Mesenchymal stem cell (in vitro differentiated cells and primary cell): ENCODE data around the gene INS.

Experiments used
- DNase-seq: peaks from one replicate; pipeline ENCODE4 v3.0.0-alpha.2; 2013
- H2AFZ ChIP-seq: one replicate; pipeline ENCODE4 v1.6.1; 2013; ENCODE audit warnings: low read depth, mild to moderate bottlenecking, control low read depth, inconsistent platforms, low read length, moderate library complexity
- H2AK5ac ChIP-seq: 2 replicates; pipeline ENCODE4 v1.6.1; 2013; ENCODE audit warnings: low read length, moderate library complexity, mild to moderate bottlenecking, inconsistent platforms; ENCODE audit not compliant: severe bottlenecking
- H2BK120ac ChIP-seq: one replicate; pipeline ENCODE4 v1.6.1; 2013; ENCODE audit warnings: low read depth, mild to moderate bottlenecking, inconsistent platforms, low read length, moderate library complexity
- H2BK12ac ChIP-seq, 2 experiments: one replicate each; pipeline ENCODE4 v1.6.1; 2013; ENCODE audit warnings: inconsistent platforms in 2 of 2, low read length in 2 of 2, mild to moderate bottlenecking in 2 of 2, moderate library complexity in 2 of 2, control low read depth in 1 of 2
- H2BK15ac ChIP-seq: one replicate; pipeline ENCODE4 v1.6.1; 2013; ENCODE audit warnings: mild to moderate bottlenecking, low read depth, inconsistent platforms; ENCODE audit not compliant: poor library complexity, severe bottlenecking
- H2BK5ac ChIP-seq: 2 replicates; pipeline ENCODE4 v1.6.1; 2013; ENCODE audit warnings: low read depth, mild to moderate bottlenecking, low read length, control low read depth, inconsistent platforms; ENCODE audit not compliant: poor library complexity, severe bottlenecking
- H3K14ac ChIP-seq, 2 experiments: one replicate each; pipeline ENCODE4 v1.6.1; 2013; ENCODE audit warnings: inconsistent platforms in 2 of 2, low read length in 2 of 2, control low read depth in 1 of 2, mild to moderate bottlenecking in 1 of 2, moderate library complexity in 1 of 2
- H3K18ac ChIP-seq, 2 experiments: one replicate each; pipeline ENCODE4 v1.6.1; 2013; ENCODE audit warnings: inconsistent platforms in 2 of 2, low read length in 2 of 2, control low read depth in 1 of 2, low read depth in 1 of 2, mild to moderate bottlenecking in 1 of 2
- H3K23ac ChIP-seq, 2 experiments: one replicate each; pipeline ENCODE4 v1.6.1; 2013; ENCODE audit warnings: inconsistent platforms in 2 of 2, low read length in 2 of 2, mild to moderate bottlenecking in 2 of 2, moderate library complexity in 2 of 2, control low read depth in 1 of 2
- H3K27ac ChIP-seq: 2 replicates; pipeline ENCODE4 v1.5.1; 2013; ENCODE audit warnings: mild to moderate bottlenecking, moderate library complexity, low read length, control low read depth, inconsistent platforms; ENCODE audit not compliant: poor library complexity, severe bottlenecking
- H3K27me3 ChIP-seq, 2 experiments: 2 replicates each; pipeline versions ENCODE4 v1.6.1 to v1.7.0; 2013; ENCODE audit warnings: low read length in 2 of 2, mild to moderate bottlenecking in 2 of 2, moderate library complexity in 2 of 2, control low read depth in 1 of 2, inconsistent platforms in 1 of 2; ENCODE audit not compliant: control insufficient read depth in 1 of 2, insufficient read depth in 1 of 2
- H3K36me3 ChIP-seq, 2 experiments: 2 replicates each; pipeline versions ENCODE4 v1.6.1 to v1.7.0; 2013; ENCODE audit warnings: low read length in 2 of 2, control low read depth in 1 of 2, inconsistent platforms in 1 of 2, low read depth in 1 of 2, mild to moderate bottlenecking in 1 of 2; ENCODE audit not compliant: insufficient read depth in 2 of 2, control insufficient read depth in 1 of 2
- H3K4ac ChIP-seq, 2 experiments: one replicate each; pipeline ENCODE4 v1.6.1; 2013; ENCODE audit warnings: inconsistent platforms in 2 of 2, low read length in 2 of 2, mild to moderate bottlenecking in 2 of 2, moderate library complexity in 2 of 2, control low read depth in 1 of 2, low read depth in 1 of 2
- H3K4me1 ChIP-seq: 2 replicates; pipeline ENCODE4 v1.6.1; 2013; ENCODE audit warnings: low read depth, low read length, control low read depth; ENCODE audit not compliant: control insufficient read depth, insufficient read depth
- H3K4me2 ChIP-seq: 2 replicates; pipeline ENCODE4 v1.6.1; 2013; ENCODE audit warnings: low read length, mild to moderate bottlenecking, inconsistent platforms; ENCODE audit not compliant: poor library complexity, severe bottlenecking
- H3K4me3 ChIP-seq, 2 experiments: 2 replicates each; pipeline versions ENCODE4 v1.5.1 to v1.7.0; 2013; ENCODE audit warnings: low read length in 2 of 2, mild to moderate bottlenecking in 2 of 2, control low read depth in 1 of 2, low read depth in 1 of 2; ENCODE audit not compliant: insufficient read depth in 1 of 2
- H3K79me1 ChIP-seq: replicated peaks from 2 replicates; pipeline ENCODE4 v1.6.1; 2013; ENCODE audit warnings: mild to moderate bottlenecking, control low read depth, low read length, inconsistent platforms; ENCODE audit not compliant: poor library complexity, severe bottlenecking
- H3K9ac ChIP-seq: 2 replicates; pipeline ENCODE4 v1.7.0; 2013; ENCODE audit warnings: mild to moderate bottlenecking, low read length, moderate library complexity
- H3K9me3 ChIP-seq: 2 replicates; pipeline ENCODE4 v1.7.0; 2013; ENCODE audit warnings: mild to moderate bottlenecking, low read length; ENCODE audit not compliant: control insufficient read depth
- H4K8ac ChIP-seq: one replicate; pipeline ENCODE4 v1.6.1; 2013; ENCODE audit warnings: inconsistent platforms, mild to moderate bottlenecking, low read length, moderate library complexity
- H4K91ac ChIP-seq: one replicate; pipeline ENCODE4 v1.6.1; 2013; ENCODE audit warnings: mild to moderate bottlenecking, low read length, inconsistent platforms
- WGBS: methylation state at CpG from one replicate; pipeline ENCODE4 v1.1.7; 2013; ENCODE audit warnings: mixed read lengths; 5-methylcytosine and 5-hydroxymethylcytosine counted together

The INS gene

DNA sequence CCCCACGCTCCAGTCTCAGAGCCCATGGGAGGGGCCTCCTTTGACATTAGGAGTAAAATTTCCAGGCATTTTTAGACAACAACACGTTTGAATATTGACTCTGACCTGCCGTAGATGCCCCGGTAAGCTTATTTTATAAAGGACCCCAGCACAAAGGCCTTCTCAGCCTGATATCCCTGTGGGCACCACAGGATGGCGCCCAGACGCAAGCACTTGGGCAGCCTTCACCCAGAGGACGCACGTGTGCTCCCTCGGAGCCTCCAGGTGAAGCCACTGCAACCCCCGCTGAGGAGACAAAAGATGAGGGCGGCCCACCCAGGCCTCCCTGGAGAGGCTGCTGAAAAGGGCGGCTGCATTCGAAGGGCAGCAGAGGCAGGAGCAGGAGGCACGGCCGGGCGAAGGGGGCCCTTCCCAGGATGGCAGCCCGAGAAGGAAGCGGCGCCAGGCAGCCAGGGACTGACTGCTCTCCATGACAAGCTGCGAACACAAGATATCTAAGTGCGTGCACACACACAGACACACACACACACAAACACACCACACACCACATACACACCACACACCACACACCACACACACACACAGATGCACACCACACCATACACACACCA is 25.8 kb upstream of the INS start:
- Histone ChIP-seq H2AK5ac (no peak overlapping the region), H3K23ac (no peak overlapping the region), H2AFZ (no peak overlapping the region), H3K9me3 (no peaks in the 10 kb centered on the region), H3K27me3 (peaks cover 12 to 85% of the 10 kb centered on the region in 2 experiments), H2BK12ac (no peak overlapping the region), H3K27ac (no peak overlapping the region), H3K4me2 (no peak overlapping the region), H3K9ac (no peak overlapping the region), H3K4me1 (peaks cover 3% of the 10 kb centered on the region), H3K79me1 (no peaks in the 10 kb centered on the region), H3K4ac (no peak overlapping the region), H4K91ac (peak overlapping the region; percentile 5), H2BK120ac (no peak overlapping the region), H3K36me3 (no peaks in the 10 kb centered on the region), H3K4me3 (no peak overlapping the region), H4K8ac (no peak overlapping the region), H2BK15ac (peak overlapping the region; percentile 31), H3K18ac (peak overlapping the region in 1 of 2 experiments; percentile 25), H3K14ac (peak overlapping the region in 1 of 2 experiments; percentile 30), H2BK5ac (no peak overlapping the region)
- DNase-seq = peak; percentile 8
- 52% methylated on average over 20 of the region's 21 CpGs for WGBS

DNA sequence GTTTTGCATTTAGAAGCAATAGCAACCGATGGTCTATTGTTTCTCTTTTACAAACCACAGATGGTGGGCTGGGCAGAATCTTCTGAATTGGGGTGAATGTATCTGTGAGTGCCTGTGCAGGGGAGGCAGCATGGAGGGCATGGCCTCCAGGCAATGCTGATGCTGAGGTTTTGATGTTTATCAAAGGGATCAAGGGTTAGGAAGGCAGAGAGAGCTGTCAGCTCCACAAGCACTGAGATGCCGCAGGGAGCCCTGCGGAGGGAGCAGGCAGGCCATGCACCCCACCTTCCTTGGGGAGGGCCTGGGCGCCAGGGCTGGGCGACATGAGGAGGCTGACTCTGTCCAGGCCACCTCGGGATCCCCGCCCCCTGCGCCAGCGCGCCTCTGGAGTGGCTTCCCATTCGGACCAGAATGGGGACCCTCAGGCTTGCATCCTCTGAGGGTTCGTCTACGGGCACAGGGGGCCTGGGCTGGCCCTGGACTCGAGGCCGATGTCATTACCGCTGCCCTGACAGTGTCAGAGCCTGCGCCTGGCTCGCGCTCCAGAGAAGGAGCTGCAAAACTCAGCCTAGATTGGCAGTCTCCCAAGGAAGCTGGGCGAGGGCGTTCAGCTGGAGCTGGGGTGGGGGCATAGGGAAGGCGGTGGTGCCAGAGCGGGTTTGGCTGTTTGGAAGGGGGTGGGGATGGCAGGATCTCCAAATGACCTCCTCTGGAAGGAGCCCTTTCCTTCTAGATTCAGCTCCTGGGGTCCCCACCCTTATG is 24.5 kb upstream of the INS start:
- H3K14ac ChIP-seq = no peak overlapping the region
- no peak overlapping the region for H3K23ac ChIP-seq
- H3K18ac ChIP-seq = no peak overlapping the region
- H3K36me3 ChIP-seq = no peaks in the 10 kb centered on the region
- no peak overlapping the region for H3K4me3 ChIP-seq
- peaks cover 12 to 85% of the 10 kb centered on the region in 2 experiments for H3K27me3 ChIP-seq
- peaks cover 10% of the 10 kb centered on the region for H3K4me1 ChIP-seq
- DNase-seq = no peak
- no peak overlapping the region for H4K8ac ChIP-seq
- H3K79me1 ChIP-seq = no peaks in the 10 kb centered on the region
- no peak overlapping the region for H2BK5ac ChIP-seq
- H2AK5ac ChIP-seq = no peak overlapping the region
- 87% methylated on average over 21 of the region's 23 CpGs for WGBS
- H2BK120ac ChIP-seq = no peak overlapping the region
- no peak overlapping the region for H2AFZ ChIP-seq
- H3K4ac ChIP-seq = no peak overlapping the region
- H3K4me2 ChIP-seq = no peak overlapping the region
- H3K9ac ChIP-seq = no peak overlapping the region
- no peaks in the 10 kb centered on the region for H3K9me3 ChIP-seq
- no peak overlapping the region for H2BK12ac ChIP-seq
- no peak overlapping the region for H2BK15ac ChIP-seq
- H3K27ac ChIP-seq = no peak overlapping the region
- no peak overlapping the region for H4K91ac ChIP-seq

DNA sequence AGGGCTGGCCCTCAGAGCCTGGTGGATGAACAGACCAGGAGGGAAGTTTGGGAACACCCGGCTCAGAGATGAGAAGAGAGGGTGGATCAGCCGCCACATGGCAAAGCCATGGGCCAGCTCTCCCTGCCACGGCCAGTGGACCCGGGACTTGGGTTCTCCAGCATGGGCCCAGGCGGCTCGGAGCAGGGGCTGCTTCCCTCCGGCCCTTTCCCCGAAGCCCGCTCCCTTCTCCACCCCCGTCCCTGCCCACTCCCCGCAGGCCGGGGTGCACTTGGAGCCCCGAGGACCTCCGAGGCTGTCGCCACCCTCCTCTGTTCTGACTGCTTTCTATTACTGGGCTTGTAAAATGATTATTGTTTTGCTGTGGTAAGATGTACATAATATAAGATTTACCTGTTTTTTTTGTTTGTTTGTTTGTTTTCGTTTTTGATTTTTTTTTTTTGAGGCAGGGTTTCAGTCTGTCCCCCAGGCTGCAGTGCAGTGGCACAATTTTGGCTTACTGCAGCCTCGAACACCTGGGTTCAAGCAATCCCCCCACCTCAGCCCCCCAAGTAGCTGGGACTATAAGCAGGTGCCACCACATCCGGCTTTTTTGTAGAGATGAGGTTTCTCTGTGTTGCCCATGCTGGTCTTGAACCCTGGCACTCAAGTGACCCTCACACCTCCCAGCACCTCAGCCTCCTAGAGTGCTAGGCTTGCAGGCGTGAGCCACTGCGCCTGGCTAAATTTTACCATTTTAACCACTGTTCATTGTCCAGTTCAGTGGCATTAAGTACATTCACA is 21.9 kb upstream of the INS start:
- Histone ChIP-seq H3K14ac (no peak overlapping the region), H3K79me1 (no peaks in the 10 kb centered on the region), H3K27ac (no peak overlapping the region), H3K36me3 (no peaks in the 10 kb centered on the region), H2BK5ac (no peak overlapping the region), H2BK12ac (no peak overlapping the region), H4K91ac (no peak overlapping the region), H2BK120ac (no peak overlapping the region), H3K4me3 (no peak overlapping the region), H3K4ac (no peak overlapping the region), H3K23ac (no peak overlapping the region), H2AFZ (no peak overlapping the region), H2BK15ac (no peak overlapping the region), H2AK5ac (no peak overlapping the region), H3K9ac (no peak overlapping the region), H3K18ac (no peak overlapping the region), H3K4me1 (peaks cover 32% of the 10 kb centered on the region), H3K4me2 (no peak overlapping the region), H4K8ac (no peak overlapping the region), H3K9me3 (no peaks in the 10 kb centered on the region), H3K27me3 (peaks cover 12 to 80% of the 10 kb centered on the region in 2 experiments)
- 77% methylated on average over 15 of the region's 20 CpGs for WGBS
- no peak for DNase-seq

DNA sequence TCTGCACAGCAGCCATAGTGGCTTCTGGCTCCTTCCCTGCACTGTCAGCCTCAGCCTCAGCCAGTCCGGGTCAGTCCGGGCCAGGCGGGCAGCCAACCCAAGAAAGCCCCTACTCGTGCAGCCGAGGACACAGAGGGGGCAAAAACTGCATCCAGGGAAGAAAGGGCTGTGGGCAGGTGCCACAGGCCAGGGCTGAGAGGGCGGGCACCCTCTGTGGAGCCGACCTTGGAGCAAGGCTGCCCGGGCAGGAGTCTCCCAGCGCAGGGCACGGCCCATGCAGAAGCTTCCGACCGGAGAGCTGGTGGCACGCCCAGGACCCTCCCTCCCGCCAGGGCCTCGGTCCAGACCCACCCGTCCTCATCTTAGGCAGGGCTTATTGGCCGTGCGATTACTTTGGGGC is 21.1 kb upstream of the INS start:
- 91% methylated on average over 18 of the region's 18 CpGs for WGBS
- H2BK5ac ChIP-seq = no peak overlapping the region
- H2BK12ac ChIP-seq = no peak overlapping the region
- H3K4me3 ChIP-seq = no peak overlapping the region
- no peak overlapping the region for H3K9ac ChIP-seq
- H2AK5ac ChIP-seq = no peak overlapping the region
- no peak overlapping the region for H3K18ac ChIP-seq
- H3K4ac ChIP-seq = no peak overlapping the region
- H3K27ac ChIP-seq = no peak overlapping the region
- H3K4me1 ChIP-seq = peaks cover 35% of the 10 kb centered on the region
- H3K4me2 ChIP-seq = no peak overlapping the region
- no peak overlapping the region for H4K8ac ChIP-seq
- H3K27me3 ChIP-seq = peaks cover 12 to 77% of the 10 kb centered on the region in 2 experiments
- no peak overlapping the region for H4K91ac ChIP-seq
- H2BK15ac ChIP-seq = no peak overlapping the region
- H3K9me3 ChIP-seq = no peaks in the 10 kb centered on the region
- H2AFZ ChIP-seq = no peak overlapping the region
- no peak overlapping the region for H2BK120ac ChIP-seq
- no peaks in the 10 kb centered on the region for H3K36me3 ChIP-seq
- H3K14ac ChIP-seq = no peak overlapping the region
- H3K23ac ChIP-seq = no peak overlapping the region
- H3K79me1 ChIP-seq = no peaks in the 10 kb centered on the region
- no peak for DNase-seq
